Cerebellar cortex (tissue), 1 donor: ENCODE results near the gene VRTN.
"Not testable (repeated sequence)": the region's sequence is repeated elsewhere in the genome, so short reads cannot be mapped to it uniquely, and the experiment has no call there.

Experiments
- DNase-seq: peaks from one replicate; pipeline ENCODE4 v3.0.0-alpha.2; 2015; ENCODE audit warnings: low spot score

VRTN gene

GRCh38 chr14:74348735-74349463 is 628 bp downstream of the VRTN start:
- DNase-seq, result no peak

GRCh38 chr14:74349757-74350156 is 1.5 kb downstream of the VRTN start:
- DNase-seq, result no peak

GRCh38 chr14:74350211-74350927 is 2.1 kb downstream of the VRTN start:
- DNase-seq, result no peak

- DNase-seq, result no peak
These were observed 2.7 kb downstream of the VRTN start for GRCh38 chr14:74350928-74351323.

- DNase-seq, result no peak
These were observed 8.8 kb downstream of the VRTN start for GRCh38 chr14:74356892-74357575.

GRCh38 chr14:74357585-74357984 is 9.3 kb downstream of the VRTN start:
- DNase-seq, result no peak

GRCh38 chr14:74358176-74358829 is 10.0 kb downstream of the VRTN start:
- DNase-seq, result no peak

- DNase-seq, result no peak
These were observed 11.9 kb downstream of the VRTN start for GRCh38 chr14:74360163-74360562.

- peak; percentile 71 for DNase-seq
These were observed 14.2 kb downstream of the VRTN start for GRCh38 chr14:74362361-74362915.

GRCh38 chr14:74364271-74364880 is 16.1 kb downstream of the VRTN start:
- peak; percentile 9 for DNase-seq

- DNase-seq, result no peak
These were observed 19.8 kb downstream of the VRTN start for GRCh38 chr14:74368026-74368425.

GRCh38 chr14:74368441-74368840 is 20.2 kb downstream of the VRTN start:
- DNase-seq, result no peak

- DNase-seq, result no peak
These were observed 29.9 kb downstream of the VRTN start for GRCh38 chr14:74377976-74378690.

GRCh38 chr14:74380172-74380571 is 31.9 kb downstream of the VRTN start:
- DNase-seq, result no peak

- DNase-seq, result no peak
These were observed 32.6 kb downstream of the VRTN start for GRCh38 chr14:74380845-74381244.

- not testable (repeated sequence) for DNase-seq
These were observed 33.3 kb downstream of the VRTN start for GRCh38 chr14:74381571-74381970.

- DNase-seq, result no peak
These were observed 34.0 kb downstream of the VRTN start for GRCh38 chr14:74382231-74382630.

GRCh38 chr14:74389980-74390379 is 41.7 kb downstream of the VRTN start:
- DNase-seq, result no peak

GRCh38 chr14:74390505-74390904 is 42.2 kb downstream of the VRTN start:
- not testable (repeated sequence) for DNase-seq

- DNase-seq, result no peak
These were observed 43.2 kb downstream of the VRTN start for GRCh38 chr14:74391479-74391878.
